ENCODE data around the gene HOXC6.

Gene HOXC6

DNA sequence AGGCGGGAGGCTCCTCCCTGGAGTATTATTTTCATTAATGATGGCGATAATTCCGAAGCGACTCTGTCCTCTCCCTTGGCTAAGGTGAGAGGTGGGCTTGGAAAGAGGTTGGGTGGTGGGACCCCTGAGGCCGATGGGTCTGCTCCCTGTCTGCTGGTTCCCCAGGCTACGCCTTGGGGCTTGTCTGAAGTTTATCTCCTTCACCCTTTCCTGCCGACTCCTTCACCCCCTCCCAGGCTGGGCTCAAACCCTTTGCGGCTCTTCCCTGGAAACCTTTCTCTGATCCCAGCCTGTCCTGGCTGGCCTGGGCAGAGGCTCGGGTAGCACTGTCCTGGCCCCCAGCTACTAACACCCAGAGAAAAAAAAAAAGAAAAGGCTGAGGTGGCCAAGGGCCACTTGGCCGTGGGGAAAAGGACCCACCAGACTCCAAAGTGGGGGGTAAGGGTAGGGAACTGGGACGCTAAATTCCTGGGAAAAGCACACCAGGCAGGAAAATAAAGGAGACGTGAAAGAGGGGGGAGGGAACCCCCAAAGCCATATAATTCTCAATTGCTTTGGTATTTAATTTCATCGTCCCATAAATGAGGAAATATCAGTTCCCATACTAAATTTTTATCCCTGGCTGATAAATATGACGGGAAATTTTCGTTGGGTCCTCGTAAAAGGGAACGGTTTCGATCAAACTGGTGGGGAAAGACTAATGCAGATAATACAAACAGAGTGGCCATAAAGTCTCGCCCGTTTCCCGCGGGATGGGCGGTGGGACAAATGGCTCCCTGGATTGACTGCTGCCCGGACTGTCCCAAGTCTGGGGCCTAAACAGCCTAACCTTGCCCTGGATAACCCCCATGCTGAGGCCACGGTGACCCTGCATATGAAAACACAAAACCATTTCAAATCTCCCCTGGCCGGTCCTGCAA is 45.3 kb upstream of the HOXC6 start:
- in situ Hi-C loops (cut with MboI; ENCODE audit: low pct_unique_long_range_greater_than_20kb, low sequenced_read_pairs, unreplicated experiment) = no loop called here
- DNase-seq (ENCODE audit: low spot score) = no peak
- TF ChIP-seq, protein P1, sequence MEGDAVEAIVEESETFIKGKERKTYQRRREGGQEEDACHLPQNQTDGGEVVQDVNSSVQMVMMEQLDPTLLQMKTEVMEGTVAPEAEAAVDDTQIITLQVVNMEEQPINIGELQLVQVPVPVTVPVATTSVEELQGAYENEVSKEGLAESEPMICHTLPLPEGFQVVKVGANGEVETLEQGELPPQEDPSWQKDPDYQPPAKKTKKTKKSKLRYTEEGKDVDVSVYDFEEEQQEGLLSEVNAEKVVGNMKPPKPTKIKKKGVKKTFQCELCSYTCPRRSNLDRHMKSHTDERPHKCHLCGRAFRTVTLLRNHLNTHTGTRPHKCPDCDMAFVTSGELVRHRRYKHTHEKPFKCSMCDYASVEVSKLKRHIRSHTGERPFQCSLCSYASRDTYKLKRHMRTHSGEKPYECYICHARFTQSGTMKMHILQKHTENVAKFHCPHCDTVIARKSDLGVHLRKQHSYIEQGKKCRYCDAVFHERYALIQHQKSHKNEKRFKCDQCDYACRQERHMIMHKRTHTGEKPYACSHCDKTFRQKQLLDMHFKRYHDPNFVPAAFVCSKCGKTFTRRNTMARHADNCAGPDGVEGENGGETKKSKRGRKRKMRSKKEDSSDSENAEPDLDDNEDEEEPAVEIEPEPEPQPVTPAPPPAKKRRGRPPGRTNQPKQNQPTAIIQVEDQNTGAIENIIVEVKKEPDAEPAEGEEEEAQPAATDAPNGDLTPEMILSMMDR (IDR thresholded peaks at IDR 0.05; ENCODE audit: extremely low read depth, insufficient read depth, missing control alignments) = no peak

DNA sequence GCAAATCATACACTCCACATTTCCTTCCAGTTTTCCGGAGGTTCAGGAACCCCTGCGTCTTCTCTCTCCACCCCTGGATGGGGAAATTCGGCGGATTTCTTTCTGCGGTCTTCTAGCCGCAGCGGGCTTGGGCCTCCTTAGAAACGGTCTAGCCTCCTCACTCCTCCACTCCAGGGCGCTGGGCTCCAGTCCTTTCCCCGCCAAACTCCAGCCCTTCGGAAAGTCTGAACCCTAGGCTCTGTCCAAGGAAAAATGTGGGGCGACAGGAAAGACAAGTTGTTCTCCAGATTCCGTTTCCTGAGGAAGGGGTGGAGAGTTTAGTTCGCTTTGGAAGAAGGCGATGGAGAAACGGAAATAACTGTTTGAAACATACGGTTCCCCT is 44.7 kb upstream of the HOXC6 start:
- in situ Hi-C loops (cut with MboI; ENCODE audit: low pct_unique_long_range_greater_than_20kb, low sequenced_read_pairs, unreplicated experiment) = no loop called here
- TF ChIP-seq, protein P1 (IDR thresholded peaks at IDR 0.05; ENCODE audit: extremely low read depth, insufficient read depth, missing control alignments) = no peak
- no peak for DNase-seq (ENCODE audit: low spot score)

DNA sequence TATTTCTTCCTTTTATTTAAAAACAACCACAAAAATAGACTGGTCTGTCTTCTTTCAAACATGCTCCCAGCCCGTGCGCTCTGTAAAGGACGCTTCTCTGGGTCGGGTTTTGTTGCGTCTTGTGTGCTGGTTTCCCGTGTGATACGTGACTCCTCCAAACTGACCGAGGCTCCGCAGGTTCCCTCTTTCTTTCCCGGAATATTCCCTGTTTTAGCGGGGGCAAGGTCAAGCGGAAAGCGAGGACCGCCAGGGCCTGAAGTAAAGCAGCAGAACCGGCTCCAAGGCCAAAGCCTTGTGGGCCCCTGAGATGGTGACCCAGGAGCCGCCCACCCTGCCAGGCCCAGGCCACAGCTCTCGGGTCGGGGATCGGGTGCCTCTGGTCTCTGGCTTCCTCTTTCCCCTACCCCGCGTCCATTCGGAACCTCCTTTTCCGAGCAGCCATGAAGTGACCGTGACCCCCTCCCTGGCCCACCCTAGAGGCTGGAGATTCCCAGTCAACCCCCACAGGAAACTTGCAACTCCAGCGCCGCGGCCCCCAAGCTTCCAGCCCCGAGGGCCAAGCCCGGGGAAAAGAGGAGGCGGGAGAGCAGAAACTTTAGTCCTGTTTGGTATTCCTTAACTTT is 44.2 kb upstream of the HOXC6 start:
- in situ Hi-C loops (cut with MboI; ENCODE audit: low pct_unique_long_range_greater_than_20kb, low sequenced_read_pairs, unreplicated experiment) = no loop called here
- no peak for DNase-seq (ENCODE audit: low spot score)
- TF ChIP-seq, protein P1 (IDR thresholded peaks at IDR 0.05; ENCODE audit: extremely low read depth, insufficient read depth, missing control alignments) = no peak

DNA sequence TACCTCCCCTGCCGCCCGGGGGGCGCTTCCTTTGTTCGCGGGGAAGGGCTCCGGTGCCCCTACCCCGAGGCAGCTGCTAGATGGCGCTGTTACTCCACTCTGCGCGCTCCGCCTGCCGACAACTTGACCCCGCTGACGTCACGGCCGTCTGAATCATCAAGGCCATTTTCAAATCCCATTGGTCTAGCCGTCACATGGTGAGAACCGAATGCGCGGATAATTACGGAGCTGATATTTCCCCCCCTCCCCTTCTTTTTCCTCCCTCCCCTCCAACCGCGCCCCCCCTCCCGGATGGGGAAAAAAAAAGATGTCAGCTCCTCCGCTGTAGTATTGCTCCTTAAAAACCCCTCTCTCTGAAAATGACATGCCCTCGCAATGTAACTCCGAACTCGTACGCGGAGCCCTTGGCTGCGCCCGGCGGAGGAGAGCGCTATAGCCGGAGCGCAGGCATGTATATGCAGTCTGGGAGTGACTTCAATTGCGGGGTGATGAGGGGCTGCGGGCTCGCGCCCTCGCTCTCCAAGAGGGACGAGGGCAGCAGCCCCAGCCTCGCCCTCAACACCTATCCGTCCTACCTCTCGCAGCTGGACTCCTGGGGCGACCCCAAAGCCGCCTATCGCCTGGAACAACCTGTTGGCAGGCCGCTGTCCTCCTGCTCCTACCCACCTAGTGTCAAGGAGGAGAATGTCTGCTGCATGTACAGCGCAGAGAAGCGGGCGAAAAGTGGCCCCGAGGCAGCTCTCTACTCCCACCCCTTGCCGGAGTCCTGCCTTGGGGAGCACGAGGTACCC is 43.1 kb upstream of the HOXC6 start, which contains the start of gene HOXC10:
Gene HOXC10, plus strand, starts transcription at position 246 of the 791 bp plus-strand sequence. Its CDS starts 114 bp downstream, at position 360.
- peak; percentile 92 for DNase-seq (ENCODE audit: low spot score)
- TF ChIP-seq, protein P1 (IDR thresholded peaks at IDR 0.05; ENCODE audit: extremely low read depth, insufficient read depth, missing control alignments) = peak; percentile 84
- in situ Hi-C loops (cut with MboI; ENCODE audit: low pct_unique_long_range_greater_than_20kb, low sequenced_read_pairs, unreplicated experiment) = no loop called here

DNA sequence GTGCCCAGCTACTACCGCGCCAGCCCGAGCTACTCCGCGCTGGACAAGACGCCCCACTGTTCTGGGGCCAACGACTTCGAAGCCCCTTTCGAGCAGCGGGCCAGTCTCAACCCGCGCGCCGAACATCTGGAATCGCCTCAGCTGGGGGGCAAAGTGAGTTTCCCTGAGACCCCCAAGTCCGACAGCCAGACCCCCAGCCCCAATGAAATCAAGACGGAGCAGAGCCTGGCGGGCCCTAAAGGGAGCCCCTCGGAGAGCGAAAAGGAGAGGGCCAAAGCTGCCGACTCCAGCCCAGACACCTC is 42.6 kb upstream of the HOXC6 start:
- DNase-seq (ENCODE audit: low spot score) = no peak
- TF ChIP-seq, protein P1 (IDR thresholded peaks at IDR 0.05; ENCODE audit: extremely low read depth, insufficient read depth, missing control alignments) = no peak
- in situ Hi-C loops (cut with MboI; ENCODE audit: low pct_unique_long_range_greater_than_20kb, low sequenced_read_pairs, unreplicated experiment) = no loop called here

DNA sequence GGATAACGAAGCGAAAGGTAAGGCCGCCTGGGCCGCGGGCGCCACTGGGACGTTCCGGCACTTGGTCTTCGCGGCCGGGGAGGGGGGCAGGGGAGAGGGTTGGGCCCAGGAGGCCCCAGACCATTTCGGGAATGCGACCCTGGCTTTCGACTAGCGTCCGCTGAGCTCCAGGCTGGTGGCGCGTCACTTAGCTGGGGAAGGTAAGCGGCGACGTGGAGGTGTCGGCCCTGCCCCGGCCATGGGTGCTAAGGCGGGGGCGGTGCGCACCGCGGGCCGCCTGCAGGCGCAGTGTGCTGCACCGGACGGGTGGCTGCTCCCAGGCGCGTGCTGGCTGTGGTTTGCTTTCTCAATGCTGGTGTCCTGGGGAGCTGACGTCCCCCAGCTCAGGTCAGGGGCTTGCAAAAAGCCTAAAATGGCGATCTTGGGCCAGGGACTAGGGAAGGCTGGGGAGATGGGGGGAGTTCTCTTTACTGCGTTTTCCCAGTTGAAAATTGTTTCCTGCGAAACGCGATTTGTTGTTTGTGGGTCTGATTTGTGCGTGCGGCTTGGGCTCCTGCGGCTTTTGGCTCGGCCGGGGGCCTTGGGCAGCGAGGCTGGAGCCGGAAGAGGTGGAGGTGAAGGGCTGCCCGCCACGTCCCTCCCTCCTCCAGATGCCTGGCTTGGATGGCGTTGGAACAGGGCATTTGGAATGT is 42.1 kb upstream of the HOXC6 start:
- no peak for DNase-seq (ENCODE audit: low spot score)
- in situ Hi-C loops (cut with MboI; ENCODE audit: low pct_unique_long_range_greater_than_20kb, low sequenced_read_pairs, unreplicated experiment) = no loop called here
- TF ChIP-seq, protein P1 (IDR thresholded peaks at IDR 0.05; ENCODE audit: extremely low read depth, insufficient read depth, missing control alignments) = no peak

Data from GM13977 (cell line).